ENCODE data around the gene KRTAP12-2.

GRCh38 chr21:44653123-44653522, 13.6 kb downstream of the KRTAP12-2 start:
- TF ChIP-seq, protein P1, sequence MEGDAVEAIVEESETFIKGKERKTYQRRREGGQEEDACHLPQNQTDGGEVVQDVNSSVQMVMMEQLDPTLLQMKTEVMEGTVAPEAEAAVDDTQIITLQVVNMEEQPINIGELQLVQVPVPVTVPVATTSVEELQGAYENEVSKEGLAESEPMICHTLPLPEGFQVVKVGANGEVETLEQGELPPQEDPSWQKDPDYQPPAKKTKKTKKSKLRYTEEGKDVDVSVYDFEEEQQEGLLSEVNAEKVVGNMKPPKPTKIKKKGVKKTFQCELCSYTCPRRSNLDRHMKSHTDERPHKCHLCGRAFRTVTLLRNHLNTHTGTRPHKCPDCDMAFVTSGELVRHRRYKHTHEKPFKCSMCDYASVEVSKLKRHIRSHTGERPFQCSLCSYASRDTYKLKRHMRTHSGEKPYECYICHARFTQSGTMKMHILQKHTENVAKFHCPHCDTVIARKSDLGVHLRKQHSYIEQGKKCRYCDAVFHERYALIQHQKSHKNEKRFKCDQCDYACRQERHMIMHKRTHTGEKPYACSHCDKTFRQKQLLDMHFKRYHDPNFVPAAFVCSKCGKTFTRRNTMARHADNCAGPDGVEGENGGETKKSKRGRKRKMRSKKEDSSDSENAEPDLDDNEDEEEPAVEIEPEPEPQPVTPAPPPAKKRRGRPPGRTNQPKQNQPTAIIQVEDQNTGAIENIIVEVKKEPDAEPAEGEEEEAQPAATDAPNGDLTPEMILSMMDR (IDR thresholded peaks at IDR 0.05; ENCODE audit: low read length): no peak
- TF ChIP-seq EZH2 (optimal IDR thresholded peaks at IDR 0.05; ENCODE audit: low read depth, low read length) (no peak), EZH2phosphoT487 (IDR thresholded peaks at IDR 0.05; ENCODE audit: low read length) (no peak)

Measured in MM.1S (cell line).